OCI-LY1 (cell line): Measurements from ENCODE around the gene ZBTB43.

ENCODE experiments used
- EZH2 ChIP-seq: fragments of 200-600 bp; sonication (generic), shearing (Covaris generic); IDR thresholded peaks from 2 replicates; pipeline ENCODE4 v1.8.0; 2017; ENCODE audit warnings: borderline replicate concordance, mixed run types, mild to moderate bottlenecking, antibody characterized with exemption, low read length, moderate library complexity, mixed read lengths
- TF ChIP-seq, protein P1 (sequence below): fragments of 200-600 bp; sonication (generic), shearing (Covaris generic); IDR thresholded peaks from 2 replicates; pipeline ENCODE4 v1.5.1; 2017; ENCODE audit warnings: mild to moderate bottlenecking, antibody characterized with exemption, low read length, moderate library complexity, mixed read lengths

DNA sequence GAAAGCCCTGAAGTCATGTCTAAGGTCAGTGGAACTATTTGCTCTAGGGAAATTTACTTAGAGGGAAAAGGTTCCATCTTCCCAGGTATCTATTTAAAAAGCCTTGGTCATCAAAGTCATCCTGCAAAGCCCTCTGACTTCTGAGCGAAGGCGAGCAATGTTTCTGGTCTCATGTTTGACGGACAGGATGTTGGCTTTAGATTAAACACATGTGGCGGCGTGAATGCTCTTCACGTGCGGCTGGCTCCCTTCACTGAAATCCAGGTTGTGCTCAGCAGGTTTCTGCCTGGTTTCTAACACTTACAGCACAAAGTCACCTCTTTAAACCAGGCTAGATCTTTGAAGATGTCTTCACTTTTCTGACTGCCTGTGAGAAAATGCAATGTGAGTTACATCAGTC, 49.9 kb downstream of the ZBTB43 start:
- TF ChIP-seq, protein P1, sequence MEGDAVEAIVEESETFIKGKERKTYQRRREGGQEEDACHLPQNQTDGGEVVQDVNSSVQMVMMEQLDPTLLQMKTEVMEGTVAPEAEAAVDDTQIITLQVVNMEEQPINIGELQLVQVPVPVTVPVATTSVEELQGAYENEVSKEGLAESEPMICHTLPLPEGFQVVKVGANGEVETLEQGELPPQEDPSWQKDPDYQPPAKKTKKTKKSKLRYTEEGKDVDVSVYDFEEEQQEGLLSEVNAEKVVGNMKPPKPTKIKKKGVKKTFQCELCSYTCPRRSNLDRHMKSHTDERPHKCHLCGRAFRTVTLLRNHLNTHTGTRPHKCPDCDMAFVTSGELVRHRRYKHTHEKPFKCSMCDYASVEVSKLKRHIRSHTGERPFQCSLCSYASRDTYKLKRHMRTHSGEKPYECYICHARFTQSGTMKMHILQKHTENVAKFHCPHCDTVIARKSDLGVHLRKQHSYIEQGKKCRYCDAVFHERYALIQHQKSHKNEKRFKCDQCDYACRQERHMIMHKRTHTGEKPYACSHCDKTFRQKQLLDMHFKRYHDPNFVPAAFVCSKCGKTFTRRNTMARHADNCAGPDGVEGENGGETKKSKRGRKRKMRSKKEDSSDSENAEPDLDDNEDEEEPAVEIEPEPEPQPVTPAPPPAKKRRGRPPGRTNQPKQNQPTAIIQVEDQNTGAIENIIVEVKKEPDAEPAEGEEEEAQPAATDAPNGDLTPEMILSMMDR, result no peak
- no peak for TF ChIP-seq EZH2
